Breast epithelium (tissue), 4 donors: ENCODE data around the gene SPINK5. TPM values are rescaled to one million over a fixed set of nuclear protein-coding genes. Genes with fewer than 3 reads are reported as not detected.

ENCODE experiments used
- DNase-seq, 2 donors: peaks; one replicate each; pipeline ENCODE4 v3.0.0-alpha.2; 2019; ENCODE audit warnings: low spot score in 2 of 2
- H3K27ac ChIP-seq, 2 donors: fragments of 200-600 bp; sonication (generic) in 1 of 2; one replicate each; pipeline ENCODE4 v1.5.1; 2016 to 2019; ENCODE audit warnings: mild to moderate bottlenecking in 1 of 2
- H3K27me3 ChIP-seq, 2 donors: fragments of 200-600 bp; sonication (generic) in 1 of 2; one replicate each; pipeline versions ENCODE4 v1.5.1 to v1.6.0; 2017 to 2019; ENCODE audit warnings: control low read depth in 1 of 2, mild to moderate bottlenecking in 1 of 2
- H3K36me3 ChIP-seq: fragments of 200-600 bp; one replicate; pipeline ENCODE4 v1.5.1; 2019
- H3K4me1 ChIP-seq, 2 donors: fragments of 200-600 bp; sonication (generic); one replicate each; pipeline ENCODE4 v1.5.1; 2016 to 2019; ENCODE audit warnings: control low read depth in 1 of 2
- H3K4me3 ChIP-seq, 3 donors: fragments of 200-600 bp; sonication (generic); 1 replicate in 2 of 3; 2 replicates in 1 of 3; pipeline ENCODE4 v1.5.1; 2016 to 2019; ENCODE audit warnings: mild to moderate bottlenecking in 3 of 3, moderate library complexity in 2 of 3
- H3K9me3 ChIP-seq, 2 donors: fragments of 200-600 bp; sonication (generic) in 1 of 2; one replicate each; pipeline ENCODE4 v1.5.1; 2016 to 2019; ENCODE audit warnings: control low read depth in 1 of 2
- POLR2A ChIP-seq: fragments of 450-650 bp; IDR thresholded peaks from one replicate; pipeline ENCODE4 v1.6.1; 2016; ENCODE audit warnings: antibody characterized with exemption, mild to moderate bottlenecking, moderate library complexity
- POLR2AphosphoS5 ChIP-seq, 3 donors: sonication (generic); formaldehyde crosslinking; IDR thresholded peaks; one replicate each; pipeline ENCODE4 v1.6.1; 2017; ENCODE audit warnings: antibody characterized with exemption in 3 of 3
- intact Hi-C: fragments of 100-400 bp; cut with DNase I; formaldehyde crosslinking; loops from one replicate; pipeline ENCODE4 v1.15.1; 2023; ENCODE audit warnings: low total_unique reads
- total RNA-seq, 3 donors: library from RNA; depleted of rRNA; stranded (reverse); fragments of >200 nt; gene quantifications; one replicate each; pipeline ENCODE4 v1.1.0, GENCODE V29; 2016
- TF ChIP-seq, protein P1 (sequence below), 3 donors: fragments of 450-650 bp; IDR thresholded peaks; one replicate each; pipeline ENCODE4 v1.5.1; 2016 to 2017; ENCODE audit warnings: antibody characterized with exemption in 3 of 3, mild to moderate bottlenecking in 3 of 3, moderate library complexity in 3 of 3

SPINK5 gene
- total RNA-seq, 3 donors from 2014 or later, result under 0.01 to 0.16 TPM; not detected in 1

GRCh38 chr5:148120317-148120716 is 56.5 kb downstream of the SPINK5 start:
- Histone ChIP-seq H3K4me3 (no peak overlapping the region), H3K27ac (no peak overlapping the region), H3K27me3 (no peaks in the 10 kb centered on the region), H3K9me3 (no peaks in the 10 kb centered on the region), H3K4me1 (no peaks in the 10 kb centered on the region), H3K36me3 (no peaks in the 10 kb centered on the region)
- intact Hi-C loops, result no loop called here
- no peak for TF ChIP-seq POLR2AphosphoS5 (IDR thresholded peaks at IDR 0.05)
- TF ChIP-seq POLR2A, result no peak
- no peak for DNase-seq

- Histone ChIP-seq H3K27me3 (no peaks in the 10 kb centered on the region), H3K36me3 (no peaks in the 10 kb centered on the region), H3K27ac (no peak overlapping the region), H3K4me3 (no peak overlapping the region), H3K9me3 (no peaks in the 10 kb centered on the region), H3K4me1 (no peaks in the 10 kb centered on the region)
- TF ChIP-seq POLR2AphosphoS5 (IDR thresholded peaks at IDR 0.05), result no peak
- no peak for TF ChIP-seq POLR2A
- TF ChIP-seq, protein P1, sequence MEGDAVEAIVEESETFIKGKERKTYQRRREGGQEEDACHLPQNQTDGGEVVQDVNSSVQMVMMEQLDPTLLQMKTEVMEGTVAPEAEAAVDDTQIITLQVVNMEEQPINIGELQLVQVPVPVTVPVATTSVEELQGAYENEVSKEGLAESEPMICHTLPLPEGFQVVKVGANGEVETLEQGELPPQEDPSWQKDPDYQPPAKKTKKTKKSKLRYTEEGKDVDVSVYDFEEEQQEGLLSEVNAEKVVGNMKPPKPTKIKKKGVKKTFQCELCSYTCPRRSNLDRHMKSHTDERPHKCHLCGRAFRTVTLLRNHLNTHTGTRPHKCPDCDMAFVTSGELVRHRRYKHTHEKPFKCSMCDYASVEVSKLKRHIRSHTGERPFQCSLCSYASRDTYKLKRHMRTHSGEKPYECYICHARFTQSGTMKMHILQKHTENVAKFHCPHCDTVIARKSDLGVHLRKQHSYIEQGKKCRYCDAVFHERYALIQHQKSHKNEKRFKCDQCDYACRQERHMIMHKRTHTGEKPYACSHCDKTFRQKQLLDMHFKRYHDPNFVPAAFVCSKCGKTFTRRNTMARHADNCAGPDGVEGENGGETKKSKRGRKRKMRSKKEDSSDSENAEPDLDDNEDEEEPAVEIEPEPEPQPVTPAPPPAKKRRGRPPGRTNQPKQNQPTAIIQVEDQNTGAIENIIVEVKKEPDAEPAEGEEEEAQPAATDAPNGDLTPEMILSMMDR (IDR thresholded peaks at IDR 0.05), result no peak
- no peak for DNase-seq
- intact Hi-C loops, result no loop called here
These were observed 61.9 kb downstream of the SPINK5 start for GRCh38 chr5:148125641-148126040.

GRCh38 chr5:148135091-148136048 is 71.6 kb downstream of the SPINK5 start:
- Histone ChIP-seq H3K27me3 (no peaks in the 10 kb centered on the region), H3K9me3 (no peaks in the 10 kb centered on the region), H3K36me3 (no peaks in the 10 kb centered on the region), H3K4me1 (no peaks in the 10 kb centered on the region), H3K4me3 (no peak overlapping the region), H3K27ac (no peak overlapping the region)
- TF ChIP-seq, protein P1 (IDR thresholded peaks at IDR 0.05), result no peak
- no peak for TF ChIP-seq POLR2A
- no peak for TF ChIP-seq POLR2AphosphoS5 (IDR thresholded peaks at IDR 0.05)
- no peak for DNase-seq
- intact Hi-C loops, result no loop called here

GRCh38 chr5:148140846-148141245 is 77.1 kb downstream of the SPINK5 start:
- Histone ChIP-seq H3K27me3 (no peaks in the 10 kb centered on the region), H3K4me1 (no peaks in the 10 kb centered on the region), H3K9me3 (no peaks in the 10 kb centered on the region), H3K27ac (no peak overlapping the region), H3K4me3 (no peak overlapping the region), H3K36me3 (no peaks in the 10 kb centered on the region)
- no peak for DNase-seq
- TF ChIP-seq, protein P1 (IDR thresholded peaks at IDR 0.05), result no peak
- TF ChIP-seq POLR2A (no peak), POLR2AphosphoS5 (IDR thresholded peaks at IDR 0.05) (no peak)
- intact Hi-C loops, result no loop called here

- H3K27me3 ChIP-seq, result no peaks in the 10 kb centered on the region
- no peaks in the 10 kb centered on the region for H3K9me3 ChIP-seq
- H3K27ac ChIP-seq, result no peak overlapping the region
- no peak for DNase-seq
- no peaks in the 10 kb centered on the region for H3K4me1 ChIP-seq
- TF ChIP-seq, protein P1 (IDR thresholded peaks at IDR 0.05), result no peak
- no peak for TF ChIP-seq POLR2AphosphoS5 (IDR thresholded peaks at IDR 0.05)
- no peak for TF ChIP-seq POLR2A
- H3K36me3 ChIP-seq, result no peaks in the 10 kb centered on the region
- no peak overlapping the region for H3K4me3 ChIP-seq
- intact Hi-C loops, result no loop called here
These were observed 77.9 kb downstream of the SPINK5 start for GRCh38 chr5:148141645-148142044.
